GM18867 (cell line): ENCODE measurements around the gene FDX1.
A peak's percentile ranks its signal among the peaks of the same experiment; 100 is the strongest.

ENCODE experiments used
- ATAC-seq: cut with Tn5 transposase; IDR thresholded peaks from one replicate; pipeline ENCODE4 v1.9.1; 2021; ENCODE audit warnings: mild to moderate bottlenecking, moderate library complexity; ENCODE audit not compliant: unreplicated experiment

FDX1 gene

DNA sequence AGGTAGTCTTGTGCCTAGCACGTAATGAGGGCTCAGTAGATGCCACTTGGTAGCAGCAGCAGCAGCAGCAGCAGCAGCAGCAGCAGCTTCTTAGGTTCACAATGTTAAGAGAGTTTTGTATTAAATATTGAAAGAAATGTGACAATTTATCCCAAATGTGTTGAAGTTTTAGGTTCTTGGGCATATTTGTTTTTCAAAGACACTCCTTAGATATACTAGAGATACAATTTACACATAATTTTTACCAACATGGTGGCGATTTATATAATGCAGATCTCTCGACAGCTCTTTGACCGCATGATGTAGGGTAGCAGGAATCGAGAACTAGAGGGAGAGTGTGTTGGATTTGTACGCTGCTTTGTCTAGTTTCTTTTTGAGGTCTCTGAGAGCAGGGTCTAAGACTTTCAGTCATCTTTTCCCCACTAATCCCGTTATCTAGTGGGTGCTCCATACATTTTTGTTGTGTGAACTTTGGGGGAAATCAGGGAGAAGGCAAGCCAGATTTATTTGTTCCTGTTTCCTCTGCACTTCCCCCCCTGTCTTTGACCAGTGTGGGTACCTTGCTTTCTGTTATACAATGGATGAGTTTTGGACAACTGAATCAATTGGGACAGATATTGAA, 1.4 kb downstream of the FDX1 start:
- ATAC-seq, result no peak

DNA sequence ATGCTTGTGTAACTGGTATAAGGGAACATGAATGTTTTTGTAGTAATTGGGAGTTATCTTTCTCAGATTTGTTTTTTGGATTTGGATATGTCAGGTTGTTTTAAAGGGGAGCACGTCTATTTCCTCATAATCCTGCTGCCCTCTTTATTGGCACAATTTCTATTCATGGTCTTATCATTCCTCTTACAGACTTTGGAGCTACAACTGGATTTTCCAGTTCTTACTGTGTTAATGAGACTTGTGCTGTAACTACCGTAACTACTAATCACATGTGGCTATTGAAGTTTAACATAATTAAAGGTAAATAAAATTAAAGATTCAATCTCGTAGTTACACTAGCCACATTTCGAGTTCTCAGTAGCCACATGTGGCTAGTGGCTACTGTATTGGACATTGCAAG, 1.9 kb downstream of the FDX1 start:
- ATAC-seq, result no peak

DNA sequence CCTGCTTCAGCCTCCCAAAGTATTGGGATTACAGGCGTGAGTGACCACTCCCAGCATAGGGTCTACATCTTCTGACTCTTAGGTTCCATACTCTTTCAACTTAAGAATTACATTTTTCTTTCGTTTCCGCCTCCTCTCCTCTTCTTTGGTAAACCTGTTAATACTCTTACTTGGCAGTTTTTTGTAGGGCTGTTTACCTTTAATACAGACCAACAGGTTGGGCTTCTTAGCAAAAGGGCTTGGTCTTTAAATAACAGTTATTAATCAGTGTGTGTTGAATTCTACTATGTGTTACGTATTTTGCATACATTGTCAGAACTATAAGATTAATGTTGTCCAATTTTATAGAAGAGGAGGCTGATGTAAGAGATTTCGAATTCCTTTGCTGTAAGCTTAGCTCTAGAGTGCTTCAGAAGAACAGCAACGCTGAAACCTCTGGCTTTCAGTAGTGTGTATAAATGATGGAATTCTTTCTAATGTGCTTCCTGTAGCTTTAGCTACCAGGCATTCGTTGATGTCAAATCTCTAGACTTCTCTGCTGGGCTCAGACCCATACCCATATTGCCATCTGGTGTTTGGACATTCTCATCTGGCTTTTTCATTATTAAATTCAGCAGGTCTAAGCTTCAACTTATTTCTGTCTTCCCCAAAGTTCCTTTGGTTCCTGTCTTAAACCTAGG, 3.1 kb downstream of the FDX1 start:
- no peak for ATAC-seq

DNA sequence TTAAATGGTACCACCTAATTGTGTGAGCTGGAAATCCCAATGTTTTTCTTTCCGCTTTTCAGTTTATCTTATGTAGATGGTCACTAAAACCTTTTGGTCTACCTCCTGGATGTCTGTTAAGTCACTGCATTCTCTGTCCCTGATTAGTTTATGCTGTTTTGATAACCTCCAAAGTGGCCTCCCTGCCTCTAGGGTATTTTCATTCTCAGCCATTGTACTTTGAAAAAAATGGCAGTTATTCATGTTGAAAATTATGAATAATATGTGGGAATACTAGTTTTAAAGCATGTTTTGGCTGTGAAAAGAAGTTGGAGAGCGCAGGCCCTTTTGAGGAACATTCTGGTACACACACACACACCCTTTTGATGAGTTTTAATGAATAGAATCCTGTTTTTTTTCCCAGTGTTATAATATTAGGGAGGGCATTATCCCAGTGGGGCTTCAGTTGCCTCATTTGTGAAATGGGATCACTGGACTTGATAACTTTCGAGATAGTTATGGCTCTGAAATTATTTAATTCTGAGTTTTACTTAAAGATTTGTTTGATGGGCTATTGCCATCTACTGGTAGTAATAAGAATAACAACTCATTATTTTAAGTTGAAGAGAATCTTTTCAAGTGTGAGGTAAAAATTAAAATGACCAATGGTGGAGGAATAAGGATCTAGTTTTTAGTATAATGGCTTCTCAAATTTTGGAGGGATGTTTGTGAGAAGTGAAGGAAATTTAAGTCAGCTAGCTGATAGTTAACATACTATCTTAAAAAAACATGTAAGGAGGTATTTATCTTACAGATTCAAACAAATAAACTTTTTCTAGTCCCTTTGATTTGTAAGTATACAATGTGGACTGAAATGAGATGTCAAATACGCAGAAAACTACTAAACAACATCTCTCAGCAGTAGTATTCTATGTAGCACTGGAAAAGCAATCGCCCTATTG, 3.9 kb downstream of the FDX1 start:
- ATAC-seq, result no peak

DNA sequence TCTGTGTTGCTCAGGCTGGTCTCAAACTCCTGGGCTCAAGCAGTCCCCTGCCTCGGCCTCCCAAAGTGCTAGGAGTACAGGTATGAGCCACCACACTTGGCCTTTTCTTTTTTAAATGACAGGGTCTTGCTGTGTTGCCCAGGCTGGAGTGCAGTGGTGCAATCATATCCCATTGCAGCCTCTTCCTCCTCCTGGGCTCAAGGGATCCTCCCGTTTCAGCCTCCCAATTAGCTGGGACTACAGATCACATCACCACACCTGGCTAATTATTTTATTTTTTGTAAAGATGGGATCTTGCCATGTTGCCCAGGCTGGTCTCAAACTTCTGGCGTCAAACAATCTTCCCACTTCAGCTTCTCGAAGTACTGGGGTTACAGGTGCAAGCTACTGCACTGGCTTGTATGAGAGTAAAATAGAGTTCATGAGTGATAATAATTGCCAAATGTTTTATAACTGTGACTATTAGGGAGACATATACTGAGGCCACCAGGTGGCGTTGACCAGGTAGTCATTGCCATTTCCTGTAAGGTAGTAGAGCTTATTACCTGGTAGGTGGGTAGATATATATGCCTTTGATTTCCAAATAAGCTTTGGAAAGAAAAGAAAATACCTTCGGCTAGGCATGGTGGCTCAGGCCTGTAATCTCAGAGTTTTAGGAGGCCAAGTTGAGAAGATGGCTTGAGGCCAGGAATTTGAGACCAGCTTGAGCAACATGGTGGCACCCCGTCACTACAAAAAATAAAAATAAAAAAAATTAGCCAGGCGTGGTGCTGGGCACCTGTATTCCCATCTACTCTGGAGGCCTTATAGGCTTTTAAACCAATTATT, 5.4 kb downstream of the FDX1 start:
- peak; percentile 25 for ATAC-seq

DNA sequence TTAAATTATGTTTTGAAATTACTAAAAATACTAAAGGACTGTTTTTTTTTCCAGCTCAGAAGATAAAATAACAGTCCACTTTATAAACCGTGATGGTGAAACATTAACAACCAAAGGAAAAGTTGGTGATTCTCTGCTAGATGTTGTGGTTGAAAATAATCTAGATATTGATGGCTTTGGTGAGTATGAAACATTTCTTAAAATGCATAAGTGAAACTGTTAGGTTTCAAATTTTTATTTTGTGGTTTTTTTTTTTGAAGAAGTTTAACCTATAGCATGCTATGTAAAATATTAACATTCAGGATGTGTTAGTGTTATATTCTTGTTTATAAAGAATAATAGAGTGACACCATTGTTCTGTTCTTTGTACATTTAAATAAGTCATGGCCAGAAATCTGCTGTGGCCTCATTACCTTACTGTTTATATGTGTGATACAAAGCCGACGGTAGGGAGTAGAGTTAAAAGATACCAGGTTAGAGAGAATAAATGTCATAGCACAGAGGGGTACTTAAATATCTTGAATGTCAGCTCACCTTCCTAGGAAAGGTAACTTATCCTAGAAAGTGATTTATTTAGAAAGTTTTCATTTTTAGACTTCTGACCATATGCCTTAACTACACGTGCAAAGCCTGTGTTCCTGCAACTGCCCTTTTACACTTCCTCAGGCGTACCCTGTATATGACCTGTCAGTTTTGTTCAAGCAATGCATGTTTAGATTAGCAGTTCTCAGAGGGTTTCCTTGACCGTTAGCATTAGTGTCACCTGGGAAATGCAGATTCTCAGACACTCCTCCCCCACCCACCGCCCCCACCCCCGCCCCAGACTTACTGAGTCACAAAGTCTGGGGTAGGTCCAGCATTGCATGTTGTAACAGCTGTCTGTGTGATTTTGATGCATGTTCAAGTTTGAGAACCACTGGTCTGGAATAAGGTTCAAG, 6.3 kb downstream of the FDX1 start:
- peak; percentile 47 for ATAC-seq

DNA sequence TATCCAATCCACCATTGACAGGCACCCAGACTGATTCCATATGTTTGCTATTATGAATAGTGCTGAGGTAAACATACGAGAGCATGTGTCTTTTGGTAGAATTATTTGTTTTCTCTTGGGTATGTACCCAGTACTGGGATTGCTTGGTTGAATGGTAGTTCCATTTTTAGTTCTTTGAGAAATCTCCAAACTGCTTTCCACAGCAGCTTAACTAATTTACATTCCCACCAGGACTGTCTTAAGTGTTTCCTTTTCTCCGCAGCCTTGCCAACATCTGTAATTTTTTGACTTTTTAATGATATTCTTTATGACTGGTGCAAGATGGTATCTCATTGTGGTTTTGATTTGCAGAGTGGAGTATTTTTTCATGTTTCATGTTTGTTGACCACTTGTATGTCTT, 8.3 kb downstream of the FDX1 start:
- no peak for ATAC-seq

DNA sequence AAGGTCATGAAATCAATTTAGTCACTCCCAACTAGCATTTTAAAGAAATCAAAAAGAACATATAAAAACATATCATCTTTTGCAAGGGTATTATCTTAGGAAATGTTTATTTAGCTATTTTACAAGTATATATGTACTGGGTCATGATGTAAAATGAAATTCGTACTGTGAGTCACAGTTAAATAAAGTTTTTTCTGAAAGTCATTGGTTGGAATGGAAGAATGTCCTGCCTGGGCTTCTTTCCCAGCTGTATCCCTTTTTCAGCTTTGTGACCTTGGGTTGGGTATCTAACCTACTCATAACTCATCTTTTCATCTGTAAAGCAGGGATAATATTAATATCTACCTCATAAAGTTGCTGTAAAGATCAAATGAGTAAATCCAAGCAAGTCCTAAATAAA, 15.7 kb downstream of the FDX1 start:
- ATAC-seq, result no peak

DNA sequence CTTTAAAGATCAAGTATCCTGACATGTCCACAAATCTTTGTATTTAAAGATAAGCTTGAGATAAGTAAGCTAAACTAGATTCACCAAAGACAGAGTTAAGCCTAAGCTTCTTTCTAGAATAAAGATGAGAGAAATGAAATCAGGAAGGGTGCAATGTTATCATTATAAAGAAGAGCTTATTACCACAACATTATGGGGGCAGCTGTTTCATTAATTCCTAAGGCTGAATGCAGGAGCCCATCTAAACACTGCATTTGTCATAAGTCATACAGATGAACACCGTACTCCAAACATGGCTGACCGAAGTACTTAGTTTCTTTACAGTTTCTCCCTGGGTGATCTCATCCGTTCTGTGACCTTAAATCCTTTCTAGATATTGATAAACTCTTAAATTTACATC, 16.3 kb downstream of the FDX1 start:
- no peak for ATAC-seq

DNA sequence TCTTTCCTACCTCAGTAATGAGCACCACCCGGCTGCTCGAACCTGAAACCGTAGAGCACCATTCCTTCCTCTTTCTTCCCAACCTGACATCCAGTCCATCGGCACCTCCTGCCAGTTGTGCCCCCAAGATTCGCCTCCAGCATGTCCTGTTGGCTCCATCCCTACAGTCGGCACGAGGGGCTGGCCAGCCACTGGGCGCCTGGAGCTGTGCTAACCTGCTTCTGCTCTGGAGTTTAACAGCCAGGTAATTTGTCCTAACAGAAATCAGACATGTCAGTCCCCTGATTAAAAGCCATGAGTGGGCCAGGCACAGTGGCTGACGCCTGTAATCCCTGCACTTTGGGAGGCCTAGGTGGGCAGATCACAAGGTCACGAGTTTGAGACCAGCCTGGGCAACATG, 16.8 kb downstream of the FDX1 start:
- no peak for ATAC-seq

DNA sequence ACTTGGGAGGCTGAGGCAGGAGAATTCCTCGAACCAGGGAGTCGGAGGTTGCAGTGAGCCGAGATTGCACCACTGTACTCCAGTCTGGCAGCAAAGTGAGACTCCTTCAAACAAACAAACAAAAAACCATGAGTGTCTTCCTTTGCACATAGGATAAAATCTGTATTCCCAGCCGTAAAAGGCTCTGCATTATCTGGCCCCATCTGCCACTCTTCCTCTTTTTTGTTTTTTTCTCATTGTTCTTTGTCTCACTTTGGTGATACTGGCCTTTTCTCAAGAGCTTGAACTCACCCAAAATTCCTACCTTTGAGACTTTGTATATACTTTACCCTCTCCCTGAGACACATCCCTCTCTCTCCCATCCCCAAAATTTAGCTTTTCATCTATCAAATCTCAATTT, 17.6 kb downstream of the FDX1 start:
- no peak for ATAC-seq

DNA sequence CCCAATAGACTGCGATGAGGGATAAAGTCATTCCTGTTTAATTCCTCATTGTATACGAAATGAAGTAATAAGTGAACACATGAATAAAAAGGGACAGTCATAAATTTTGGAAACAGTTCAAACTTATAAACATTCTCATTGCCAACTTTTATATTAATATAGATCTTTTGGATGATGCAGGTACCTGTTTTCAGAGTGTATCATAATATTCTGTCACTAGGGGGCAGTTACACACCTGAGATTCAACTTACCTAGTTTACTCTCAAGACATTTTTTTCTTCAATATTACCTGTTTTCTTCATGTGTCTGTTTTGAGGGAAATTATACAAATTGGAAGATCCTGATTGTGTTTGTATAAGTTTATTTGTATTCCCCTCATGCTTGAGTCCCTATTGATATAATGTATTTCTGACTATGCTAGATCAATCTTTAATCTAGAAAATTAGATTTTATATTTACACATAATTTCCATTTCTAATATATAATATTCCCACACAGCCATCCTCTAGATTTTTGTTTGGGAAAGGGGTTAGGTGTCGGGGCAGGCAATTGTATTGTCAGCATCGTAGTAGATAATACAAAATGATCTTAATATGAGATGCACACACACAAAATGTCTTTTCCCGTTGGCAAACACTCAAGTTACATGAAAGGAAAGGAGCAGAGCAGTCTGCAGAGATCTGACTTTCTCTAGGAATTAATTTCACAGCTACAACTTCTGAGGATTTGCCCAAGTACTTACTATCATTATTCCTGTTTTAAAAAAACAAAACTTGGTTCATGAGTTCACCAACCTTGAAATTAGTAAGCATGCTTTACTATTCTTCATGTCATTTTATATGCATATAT, 18.4 kb downstream of the FDX1 start:
- peak; percentile 62 for ATAC-seq

DNA sequence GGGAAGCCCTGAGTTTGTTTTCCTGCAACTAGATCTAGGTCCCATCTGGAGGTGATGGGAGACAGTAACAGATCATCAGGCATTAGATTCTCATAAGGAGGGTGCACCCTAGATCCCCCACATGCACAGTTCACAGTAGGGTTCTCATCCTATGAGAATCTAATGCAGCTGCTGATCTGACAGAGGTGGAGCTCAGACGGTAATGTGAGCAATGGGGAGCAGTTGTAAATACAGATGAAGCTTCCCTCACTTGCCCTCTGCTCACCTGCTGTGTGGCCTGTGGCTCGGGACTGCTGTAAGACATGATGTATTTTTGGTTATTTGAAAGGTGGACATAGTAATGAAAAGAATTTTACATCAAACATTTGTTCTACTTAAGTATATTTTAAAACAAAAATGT, 20.5 kb downstream of the FDX1 start:
- ATAC-seq, result no peak

DNA sequence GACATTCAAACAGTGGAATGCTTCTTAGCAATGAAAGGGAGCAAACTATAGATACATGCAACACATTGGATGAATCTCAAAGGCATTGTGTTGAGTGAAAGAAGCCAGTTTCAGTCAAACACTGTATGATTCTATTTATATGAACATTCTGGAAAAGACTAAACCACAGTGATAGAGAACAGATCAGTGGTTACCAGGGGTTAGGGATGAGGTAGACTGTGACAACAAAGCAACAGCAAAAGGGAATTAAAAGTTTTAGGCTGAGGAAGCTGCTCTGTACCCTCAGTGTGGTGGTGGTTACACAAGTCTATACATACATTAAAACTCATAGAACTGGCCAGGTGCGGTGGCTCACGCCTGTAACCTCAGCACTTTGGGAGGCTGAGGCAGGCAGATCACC, 23.0 kb downstream of the FDX1 start:
- no peak for ATAC-seq

DNA sequence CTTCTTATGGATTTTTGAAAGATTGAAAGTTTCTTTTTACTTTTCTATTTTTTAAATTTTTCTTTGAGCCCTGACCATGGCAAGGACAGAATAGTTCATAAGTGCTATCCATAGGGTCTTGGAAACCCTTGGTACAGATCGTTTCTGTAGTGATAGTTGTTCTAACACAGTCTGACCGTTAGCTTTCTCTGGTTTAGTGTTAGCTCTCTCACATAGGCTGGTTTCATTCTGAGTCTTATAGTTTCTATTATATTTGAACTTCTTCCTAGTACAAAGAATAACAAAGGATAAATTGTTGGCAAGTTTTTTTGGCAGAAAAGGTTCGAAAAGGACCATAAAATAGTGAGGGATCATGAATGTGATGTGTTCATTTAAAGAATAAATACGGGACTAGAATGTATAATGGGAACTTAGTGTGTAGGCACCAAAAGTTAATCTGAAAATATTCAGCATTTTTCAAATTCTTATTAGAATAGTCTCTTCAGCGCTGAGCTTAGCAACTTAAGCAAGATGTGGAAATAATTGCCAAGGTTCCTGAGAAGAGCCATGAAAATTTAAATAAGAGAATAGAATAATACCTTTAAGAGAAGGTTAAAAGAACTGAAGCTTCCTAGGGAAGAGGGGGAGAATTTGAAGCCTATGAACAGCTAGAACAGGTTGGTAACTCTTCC, 24.1 kb downstream of the FDX1 start:
- ATAC-seq, result peak; percentile 94

DNA sequence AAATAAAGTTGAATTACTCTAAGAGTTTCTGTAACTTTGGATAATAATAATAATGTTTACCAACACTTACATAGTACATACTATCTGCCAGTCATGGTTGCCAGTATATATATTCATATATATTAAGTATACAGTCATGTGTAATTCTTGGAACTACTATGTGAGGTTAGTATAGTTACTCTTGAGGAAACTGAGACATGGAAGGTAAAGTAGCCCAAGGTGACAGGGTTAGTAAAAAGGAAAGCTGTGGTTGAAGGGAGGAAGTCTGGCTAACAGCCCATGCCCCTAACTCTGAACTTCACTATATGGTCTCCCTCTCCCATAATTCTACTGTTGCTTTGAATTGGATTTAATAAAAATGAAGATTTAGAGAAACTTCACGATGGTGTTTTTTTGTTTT, 24.9 kb downstream of the FDX1 start:
- ATAC-seq, result no peak

DNA sequence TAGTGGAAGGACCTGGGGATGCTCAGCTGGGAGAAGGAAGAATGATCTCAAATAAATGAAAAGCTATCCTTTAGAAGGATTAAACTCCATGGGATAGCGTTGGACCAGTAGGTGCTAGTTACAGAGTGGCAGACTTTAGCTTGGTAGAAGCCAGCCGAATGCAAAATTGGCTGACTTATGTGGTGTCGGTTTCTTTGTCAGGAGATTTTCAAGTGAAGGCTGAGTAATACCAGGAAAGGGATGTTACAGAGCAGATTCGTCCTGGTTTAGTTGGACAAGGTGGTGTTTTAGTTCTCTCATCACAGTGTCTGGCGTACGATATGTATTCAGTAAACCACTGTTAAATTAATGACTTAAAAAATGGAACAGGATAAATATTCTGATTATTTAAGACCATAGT, 26.0 kb downstream of the FDX1 start:
- no peak for ATAC-seq

DNA sequence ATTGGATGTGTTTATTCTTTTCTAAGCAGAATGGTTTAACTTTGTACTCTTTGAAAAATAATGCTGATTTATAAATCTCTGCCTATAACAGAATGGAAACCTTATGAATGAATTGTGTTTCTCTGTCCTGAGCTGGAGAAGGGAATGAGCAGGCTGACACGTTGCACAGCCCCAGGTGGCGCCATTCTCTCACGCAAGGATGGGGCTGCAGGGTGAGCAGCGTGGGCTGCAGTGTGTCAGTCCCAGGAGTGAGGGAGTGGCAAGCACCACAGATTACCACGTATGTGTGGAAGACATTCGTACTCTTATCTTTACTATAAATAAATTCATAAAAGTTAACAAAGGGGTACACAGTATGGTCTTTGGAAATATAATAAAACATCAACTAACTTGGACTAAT, 33.4 kb downstream of the FDX1 start:
- peak; percentile 48 for ATAC-seq

DNA sequence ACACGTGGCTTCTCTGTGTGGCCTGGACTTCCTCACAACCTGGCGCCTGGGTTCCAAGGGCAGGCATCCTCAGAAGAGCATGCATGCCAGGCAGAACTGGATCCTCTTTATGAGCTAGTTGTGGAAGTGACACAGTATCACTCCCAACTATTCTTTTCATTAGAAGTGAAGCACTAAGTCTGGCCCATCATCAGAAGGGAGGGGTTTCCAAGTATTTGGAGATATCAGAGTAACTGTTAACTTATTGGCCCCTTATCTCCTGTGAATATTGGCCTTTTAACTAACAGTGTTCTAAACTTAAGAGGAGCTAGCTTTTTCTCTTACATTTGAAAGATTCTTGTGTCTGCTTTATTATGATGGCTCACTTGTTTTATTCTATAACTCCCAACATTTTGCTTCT, 35.5 kb downstream of the FDX1 start:
- ATAC-seq, result no peak
